ENCODE results near the gene TACC3.

TACC3 gene

GRCh38 chr4:1762264-1763010, 41.1 kb downstream of the TACC3 start:
- DNase-seq = no peak

GRCh38 chr4:1763070-1763549, 41.8 kb downstream of the TACC3 start:
- DNase-seq = no peak

GRCh38 chr4:1763550-1764080, 42.3 kb downstream of the TACC3 start:
- DNase-seq = no peak

GRCh38 chr4:1764670-1765069, 43.3 kb downstream of the TACC3 start:
- no peak for DNase-seq

- DNase-seq = no peak
Observed at GRCh38 chr4:1765409-1766072, 44.2 kb downstream of the TACC3 start.

- DNase-seq = no peak
Observed at GRCh38 chr4:1766106-1767060, 45.1 kb downstream of the TACC3 start.

- DNase-seq = peak; percentile 34
Observed at GRCh38 chr4:1767061-1767769, 45.9 kb downstream of the TACC3 start.

GRCh38 chr4:1767770-1768366, 46.5 kb downstream of the TACC3 start:
- DNase-seq = peak; percentile 33

- DNase-seq = no peak
Observed at GRCh38 chr4:1768367-1769034, 47.2 kb downstream of the TACC3 start.

GRCh38 chr4:1769692-1770091, 48.4 kb downstream of the TACC3 start:
- no peak for DNase-seq

GRCh38 chr4:1770245-1770644, 48.9 kb downstream of the TACC3 start:
- DNase-seq = no peak

GRCh38 chr4:1770791-1771231, 49.5 kb downstream of the TACC3 start:
- DNase-seq = no peak

GRCh38 chr4:1771555-1772305, 50.4 kb downstream of the TACC3 start:
- no peak for DNase-seq

GRCh38 chr4:1772853-1773538, 51.7 kb downstream of the TACC3 start:
- DNase-seq = no peak

- no peak for DNase-seq
Observed at GRCh38 chr4:1773754-1774153, 52.4 kb downstream of the TACC3 start.

- DNase-seq = no peak
Observed at GRCh38 chr4:1775731-1776500, 54.6 kb downstream of the TACC3 start.

- DNase-seq = no peak
Observed at GRCh38 chr4:1776521-1777161, 55.3 kb downstream of the TACC3 start.
